GM18951 (cell line): ENCODE results near the gene RIPOR2.

Experiments used
- POLR2A ChIP-seq: IDR thresholded peaks from 4 replicates; pipeline ENCODE4 v1.6.1; 2011; ENCODE audit warnings: mild to moderate bottlenecking; ENCODE audit not compliant: insufficient read length, insufficient read depth; ENCODE audit errors: extremely low read depth
- in situ Hi-C: fragments of 300-500 bp; cut with MboI; formaldehyde crosslinking; loops from one replicate; pipeline ENCODE4 v1.12.0; 2022; ENCODE audit warnings: low sequenced_read_pairs, mixed read lengths, inconsistent platforms; ENCODE audit not compliant: unreplicated experiment

Gene RIPOR2

GRCh38 chr6:24840187-24840586 lies 95.6 kb downstream of the RIPOR2 start:
- in situ Hi-C loops: no loop called here
- TF ChIP-seq POLR2A: no peak

- no peak for TF ChIP-seq POLR2A
- in situ Hi-C loops: no loop called here
Measured at GRCh38 chr6:24838994-24839393, 96.8 kb downstream of the RIPOR2 start.

- in situ Hi-C loops: no loop called here
- TF ChIP-seq POLR2A: no peak
Measured at GRCh38 chr6:24838081-24838480, 97.7 kb downstream of the RIPOR2 start.

DNA sequence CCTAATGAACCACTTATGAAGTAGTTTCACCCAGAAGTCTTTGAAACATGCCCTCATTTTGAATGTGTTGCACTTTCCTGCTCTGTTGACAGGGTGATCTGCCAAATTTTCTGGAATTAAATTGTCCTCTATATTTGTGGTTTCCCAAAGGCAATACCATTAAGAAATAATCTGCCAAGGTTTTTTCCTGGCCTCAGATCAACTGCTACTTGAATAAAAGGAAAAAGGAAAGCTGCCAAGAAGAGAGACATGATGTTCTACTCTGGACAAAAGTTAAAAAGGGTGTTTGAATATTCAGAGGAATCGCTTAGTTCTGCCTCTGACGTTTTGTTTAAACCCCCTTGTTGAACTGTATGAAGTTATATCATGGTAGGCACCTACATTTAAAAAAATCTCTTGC lies 99.7 kb downstream of the RIPOR2 start:
- no peak for TF ChIP-seq POLR2A
- in situ Hi-C loops: no loop called here

- in situ Hi-C loops: no loop called here
Measured at GRCh38 chr6:24833711-24834386, 101.9 kb downstream of the RIPOR2 start.

DNA sequence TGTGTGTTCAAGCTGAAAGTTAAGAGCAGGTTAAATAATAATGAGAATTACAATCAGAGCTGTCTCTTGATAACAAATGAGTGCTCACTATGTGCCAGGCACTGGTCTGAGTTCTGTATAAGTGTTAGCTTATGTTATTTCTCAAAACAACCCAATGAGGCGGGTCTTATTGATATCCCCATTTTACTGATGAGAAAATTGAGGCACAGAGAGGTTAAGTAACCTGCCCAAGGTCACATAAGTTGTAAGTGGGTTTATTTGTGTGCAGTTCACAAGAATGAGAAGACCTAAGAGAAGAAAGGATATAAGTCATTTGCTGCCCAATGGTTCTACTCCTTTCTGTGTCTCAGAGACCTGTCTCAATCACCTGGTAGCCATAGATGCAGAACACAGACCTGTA lies 103.0 kb downstream of the RIPOR2 start:
- in situ Hi-C loops: no loop called here
- TF ChIP-seq POLR2A: no peak

More at GRCh38 chr6:24833711-24834386, 101.9 kb downstream of the RIPOR2 start:
- no peak for TF ChIP-seq POLR2A

DNA sequence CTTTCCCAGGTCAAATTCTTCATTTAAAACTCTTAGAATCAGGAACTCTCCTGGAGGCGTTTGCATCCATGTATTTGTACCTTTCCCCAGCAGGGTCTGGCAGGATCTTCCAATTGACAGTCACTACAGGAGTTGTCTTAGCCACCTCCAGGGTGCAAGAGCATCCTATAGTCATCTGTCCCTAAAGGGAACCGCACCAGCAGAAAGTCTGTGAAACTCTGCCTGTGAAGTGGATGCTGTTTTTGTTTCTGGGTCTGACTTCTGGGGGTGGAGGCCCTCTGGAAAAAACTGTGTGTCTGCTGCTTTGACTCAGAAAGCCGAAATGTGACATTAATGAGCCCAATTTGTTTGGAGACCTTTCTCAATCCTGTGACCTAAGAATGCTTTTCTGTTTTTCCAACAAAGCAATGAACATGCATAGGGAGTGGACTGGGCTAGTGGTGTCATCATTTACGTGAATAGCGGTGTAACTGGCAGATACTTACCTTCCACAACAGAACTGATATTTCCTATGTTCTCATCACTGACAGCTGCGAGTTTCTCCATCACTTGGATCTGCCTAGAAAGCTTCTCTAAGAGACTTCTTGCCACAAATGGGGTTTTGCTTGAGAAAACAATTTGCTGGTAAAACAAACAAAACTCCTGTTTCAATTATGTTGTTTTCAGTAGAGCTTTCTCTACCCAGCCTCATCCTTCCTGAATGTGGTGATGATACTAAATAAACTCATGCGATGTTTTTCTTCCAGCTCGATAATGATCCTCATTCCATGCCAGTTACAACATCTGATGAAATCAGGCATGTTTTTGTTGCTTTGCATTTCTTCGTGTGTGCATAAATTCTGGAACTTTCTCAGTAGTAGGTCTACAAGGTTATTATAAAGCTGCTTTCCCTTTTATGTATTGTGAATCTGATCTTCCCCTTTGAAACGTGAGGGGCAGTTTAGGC lies 103.7 kb downstream of the RIPOR2 start:
- no peak for TF ChIP-seq POLR2A

GRCh38 chr6:24829657-24830056 lies 106.1 kb downstream of the RIPOR2 start:
- TF ChIP-seq POLR2A: no peak
- in situ Hi-C loops: no loop called here

More for the DNA sequence above, 103.7 kb downstream of the RIPOR2 start:
- in situ Hi-C loops: no loop called here

DNA sequence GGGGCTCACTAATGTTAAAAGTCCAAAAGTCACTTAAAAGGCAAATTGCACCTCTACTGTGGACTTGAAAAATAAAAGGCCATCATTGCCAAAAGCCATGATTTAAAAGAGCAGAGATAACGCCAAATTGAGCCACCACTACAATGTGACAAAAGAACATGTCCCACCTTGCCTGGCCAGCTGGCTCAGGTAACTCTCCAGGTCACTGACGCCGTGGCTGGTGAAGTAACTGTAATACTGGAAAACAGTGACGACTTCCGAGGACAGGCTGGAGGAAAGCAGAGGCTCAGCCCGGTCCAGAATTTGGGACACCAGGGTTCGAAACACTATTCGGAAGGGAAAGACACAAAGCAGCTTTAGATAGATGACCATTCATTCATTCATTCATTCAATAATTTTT lies 107.8 kb downstream of the RIPOR2 start:
- TF ChIP-seq POLR2A: no peak
- in situ Hi-C loops: no loop called here

- in situ Hi-C loops: no loop called here
- TF ChIP-seq POLR2A: no peak
Measured at GRCh38 chr6:24827162-24827561, 108.6 kb downstream of the RIPOR2 start.

- no peak for TF ChIP-seq POLR2A
- in situ Hi-C loops: no loop called here
Measured at GRCh38 chr6:24825130-24825630, 110.6 kb downstream of the RIPOR2 start.

- TF ChIP-seq POLR2A: no peak
- in situ Hi-C loops: no loop called here
Measured at GRCh38 chr6:24824142-24824938, 111.4 kb downstream of the RIPOR2 start.

- in situ Hi-C loops: no loop called here
- TF ChIP-seq POLR2A: no peak
Measured at GRCh38 chr6:24823185-24823584, 112.6 kb downstream of the RIPOR2 start.
